IMR-90 (cell line): ENCODE data around the gene KCNMA1. TPM values are rescaled to one million over a fixed set of nuclear protein-coding genes. Genes with fewer than 3 reads are reported as not detected.

Experiments
- ATAC-seq: fragments of 200-7000 bp; cut with Tn5 transposase; 2 replicates; pipeline ENCODE4 v1.9.1; 2020; ENCODE audit warnings: low read depth, mild to moderate bottlenecking, moderate library complexity
- BruUV-seq: library from RNA; stranded (reverse); fragments of 400-500 nt; replicated peaks from 2 replicates; lab custom pipeline; 2021; lab: Mats Ljungman, UMichigan
- CTCF ChIA-PET: fragments of 300-600 bp; formaldehyde crosslinking; extraction: SDS; loops from one replicate; lab custom pipeline; 2021; ENCODE audit warnings: antibody characterized with exemption; lab: Yijun Ruan, JAX
- POLR2A ChIA-PET: fragments of 300-600 bp; sonication (Branson Sonifier 250); formaldehyde crosslinking; loops from one replicate; lab custom pipeline; 2022; ENCODE audit warnings: antibody characterized with exemption; ENCODE audit not compliant: unreplicated experiment; lab: Charles Lee
- DNase-seq: peaks from one replicate; pipeline ENCODE4 v3.0.0; 2013
- H2AFZ ChIP-seq: replicated peaks from 2 replicates; pipeline ENCODE3; 2013; ENCODE audit warnings: low read length, mild to moderate bottlenecking; ENCODE audit not compliant: poor library complexity
- H2AK5ac ChIP-seq: 2 replicates; pipeline ENCODE4 v1.6.1; 2013; ENCODE audit warnings: low read depth, low read length, inconsistent platforms
- H2AK9ac ChIP-seq: replicated peaks from 2 replicates; pipeline ENCODE3; 2013; ENCODE audit warnings: mild to moderate bottlenecking, low read depth, low read length, moderate library complexity; ENCODE audit not compliant: poor library complexity
- H2BK120ac ChIP-seq: 2 replicates; pipeline ENCODE4 v1.6.1; 2013; ENCODE audit warnings: low read depth, low read length, inconsistent platforms
- H2BK15ac ChIP-seq: 3 replicates; pipeline ENCODE4 v1.6.1; 2013; ENCODE audit warnings: low read depth, low read length, inconsistent platforms
- H2BK20ac ChIP-seq: 2 replicates; pipeline ENCODE4 v1.6.1; 2013; ENCODE audit warnings: low read depth, mild to moderate bottlenecking, inconsistent platforms, low read length, moderate library complexity
- H2BK5ac ChIP-seq: 2 replicates; pipeline ENCODE4 v1.6.1; 2013; ENCODE audit warnings: mild to moderate bottlenecking, low read depth, low read length, inconsistent platforms; ENCODE audit not compliant: poor library complexity, severe bottlenecking
- H3K14ac ChIP-seq: replicated peaks from 2 replicates; pipeline ENCODE4 v1.6.1; 2013; ENCODE audit warnings: low read depth, low read length, inconsistent platforms
- H3K18ac ChIP-seq: 2 replicates; pipeline ENCODE4 v1.6.1; 2013; ENCODE audit warnings: low read depth, low read length, control low read depth
- H3K23ac ChIP-seq: 2 replicates; pipeline ENCODE4 v1.6.1; 2013; ENCODE audit warnings: low read depth, low read length, inconsistent platforms
- H3K27ac ChIP-seq: 2 replicates; pipeline ENCODE4 v1.5.1; 2013; ENCODE audit warnings: mild to moderate bottlenecking, control low read depth, low read length; ENCODE audit not compliant: insufficient read depth
- H3K27me3 ChIP-seq: 2 replicates; pipeline ENCODE4 v1.6.1; 2013; ENCODE audit warnings: low read length; ENCODE audit not compliant: control insufficient read depth, insufficient read depth
- H3K36me3 ChIP-seq: 2 replicates; pipeline ENCODE4 v1.6.1; 2013; ENCODE audit warnings: low read length, mixed read lengths; ENCODE audit not compliant: control insufficient read depth, insufficient read depth
- H3K4ac ChIP-seq: 2 replicates; pipeline ENCODE4 v1.6.1; 2013; ENCODE audit warnings: low read depth, low read length, inconsistent platforms
- H3K4me1 ChIP-seq: 2 replicates; pipeline ENCODE4 v1.6.1; 2013; ENCODE audit warnings: low read length, mixed read lengths; ENCODE audit not compliant: control insufficient read depth, insufficient read depth
- H3K4me2 ChIP-seq: 2 replicates; pipeline ENCODE4 v1.6.1; 2013; ENCODE audit warnings: low read depth, mild to moderate bottlenecking, control low read depth, low read length, moderate library complexity
- H3K4me3 ChIP-seq: 2 replicates; pipeline ENCODE4 v1.5.1; 2013; ENCODE audit warnings: low read depth, mild to moderate bottlenecking, control low read depth, low read length, moderate library complexity; ENCODE audit not compliant: insufficient read depth
- H3K56ac ChIP-seq: 2 replicates; pipeline ENCODE4 v1.6.1; 2013; ENCODE audit warnings: low read length, inconsistent platforms; ENCODE audit not compliant: insufficient read depth; ENCODE audit errors: extremely low read depth
- H3K79me1 ChIP-seq, 2 experiments: 2 replicates each; pipeline ENCODE4 v1.6.1; 2013; ENCODE audit warnings: low read length in 2 of 2, inconsistent platforms in 1 of 2, low read depth in 1 of 2
- H3K9ac ChIP-seq: 2 replicates; pipeline ENCODE4 v1.6.1; 2013; ENCODE audit warnings: low read depth, low read length, control low read depth
- H3K9me1 ChIP-seq: 2 replicates; pipeline ENCODE4 v1.6.1; 2013; ENCODE audit warnings: low read length, inconsistent platforms; ENCODE audit not compliant: insufficient read depth
- H3K9me3 ChIP-seq: 2 replicates; pipeline ENCODE4 v1.6.1; 2013; ENCODE audit warnings: low read length; ENCODE audit not compliant: control insufficient read depth, insufficient read depth
- H4K20me1 ChIP-seq: 2 replicates; pipeline ENCODE4 v1.6.1; 2013; ENCODE audit warnings: low read length, inconsistent platforms; ENCODE audit not compliant: insufficient read depth
- H4K5ac ChIP-seq: 2 replicates; pipeline ENCODE4 v1.6.1; 2013; ENCODE audit warnings: mild to moderate bottlenecking, low read depth, low read length, control low read depth
- H4K8ac ChIP-seq, 2 experiments: 2 replicates each; pipeline ENCODE4 v1.6.1; 2013; ENCODE audit warnings: low read depth in 2 of 2, low read length in 2 of 2, control low read depth in 1 of 2, inconsistent platforms in 1 of 2
- H4K91ac ChIP-seq: 2 replicates; pipeline ENCODE4 v1.6.1; 2013; ENCODE audit warnings: low read depth, low read length, inconsistent platforms; ENCODE audit not compliant: insufficient read depth
- RCOR1 ChIP-seq: IDR thresholded peaks from 2 replicates; pipeline ENCODE4 v1.6.1; 2012; ENCODE audit warnings: mild to moderate bottlenecking, low read length, improper control_type of control experiment; ENCODE audit not compliant: insufficient replicate concordance
- USF2 ChIP-seq: fragments of 150-350 bp; IDR thresholded peaks from 2 replicates; pipeline ENCODE4 v1.6.1; 2017; ENCODE audit warnings: mild to moderate bottlenecking, antibody characterized with exemption, low read length, low read depth
- WGBS, 2 experiments: methylation state at CpG; one replicate each; pipeline versions ENCODE4 v1.1.5 to v1.1.7; 2013; ENCODE audit warnings: missing lambda C conversion rate in 2 of 2; ENCODE audit not compliant: insufficient read length in 1 of 2; ENCODE audit errors: extremely low coverage in 2 of 2; 5-methylcytosine and 5-hydroxymethylcytosine counted together
- dilution Hi-C: fragments of 300-500 bp; cut with HindIII; formaldehyde crosslinking; loops from one replicate; pipeline ENCODE4 v1.14.3; 2018; ENCODE audit warnings: low sequenced_read_pairs; ENCODE audit not compliant: unreplicated experiment
- in situ Hi-C: fragments of 300-500 bp; cut with MboI; formaldehyde crosslinking; loops from 3 replicates; pipeline ENCODE4 v1.14.3; 2019; ENCODE audit warnings: low sequenced_read_pairs, inconsistent platforms, mixed read lengths
- intact Hi-C: fragments of 100-400 bp; cut with micrococcal nuclease; formaldehyde crosslinking; loops from 2 replicates; pipeline ENCODE4 v1.10.0; 2022
- polyA plus RNA-seq, 3 experiments: library from polyadenylated mRNA; depleted of rRNA; stranded (reverse); fragments of >200 nt; gene quantifications; 2 replicates each; pipeline ENCODE4 v1.2.3, GENCODE V29; 2012; ENCODE audit warnings: low replicate concordance in 1 of 3
- total RNA-seq: library from RNA; depleted of rRNA; stranded (reverse); fragments of >200 nt; gene quantifications from 2 replicates; pipeline ENCODE4 v1.2.3, GENCODE V29; 2012

The KCNMA1 gene
- total and polyA plus RNA-seq, 2 of the 4 experiments (the other 2 are of a cell fraction) = 25.6 to 29.6 TPM

DNA sequence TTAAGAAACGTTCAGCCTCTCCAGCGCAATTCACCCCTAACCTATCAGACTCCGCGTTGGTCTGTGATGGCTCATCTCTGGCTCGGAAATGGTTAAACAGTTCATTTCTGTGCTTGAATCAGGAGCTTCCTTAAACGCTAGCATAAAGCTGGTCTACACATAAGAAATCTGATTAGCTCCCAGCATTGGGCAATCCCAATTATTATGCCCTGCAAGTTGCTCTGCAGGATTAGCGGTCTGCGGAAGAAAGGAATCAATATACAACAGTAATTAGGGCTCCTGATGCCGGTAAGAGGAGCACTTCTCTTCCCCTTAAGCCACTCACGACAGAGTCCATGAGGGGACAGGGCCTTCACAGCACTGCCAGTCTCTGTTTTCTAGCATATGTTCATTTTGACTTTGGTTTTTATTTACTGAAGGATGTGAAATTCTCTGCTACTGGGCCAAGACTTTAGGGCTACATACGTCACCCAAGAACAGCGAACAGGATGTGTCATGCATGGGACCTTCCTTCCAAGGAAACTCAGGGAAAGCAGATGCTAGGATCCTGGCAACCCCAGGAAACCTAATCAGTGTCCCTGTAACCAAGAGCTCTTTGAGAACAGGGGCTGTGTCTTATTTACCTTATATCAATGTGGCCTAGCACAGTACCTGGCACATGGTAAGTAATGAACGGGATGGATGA lies 324.4 kb downstream of the KCNMA1 start:
- BruUV-seq = no TSS peak
- Histone ChIP-seq H2BK15ac (no peak overlapping the region), H3K9me3 (no peaks in the 10 kb centered on the region), H4K5ac (no peak overlapping the region), H3K14ac (no peak overlapping the region), H3K9ac (no peak overlapping the region), H2BK5ac (no peak overlapping the region), H3K79me1 (no peaks in the 10 kb centered on the region), H3K27ac (no peak overlapping the region), H3K4ac (peak overlapping the region; percentile 19; the same call in 1 of the 2 replicates), H3K36me3 (no peaks in the 10 kb centered on the region), H3K9me1 (0 out of 2 replicates have a peak, but pooled peaks cover 3% of the 10 kb centered on the region), H4K20me1 (no peaks in the 10 kb centered on the region), H3K4me2 (no peak overlapping the region), H3K18ac (no peak overlapping the region), H3K56ac (no peak overlapping the region), H3K4me1 (peaks cover under 1% of the 10 kb centered on the region; the same call in 1 of the 2 replicates), H2AK9ac (no peak overlapping the region), H2BK20ac (no peak overlapping the region), H2AK5ac (no peak overlapping the region; the same call in none of the 2 replicates), H2BK120ac (no peak overlapping the region), H4K91ac (no peak overlapping the region), H3K27me3 (peaks cover 4% of the 10 kb centered on the region; the same call in 1 of the 2 replicates), H3K4me3 (no peak overlapping the region), H3K23ac (no peak overlapping the region; the same call in 1 of the 2 replicates), H2AFZ (no peak overlapping the region), H4K8ac (no peak overlapping the region)
- dilution Hi-C loops (no loop called here), in situ Hi-C loops (no loop called here), intact Hi-C loops (no loop called here)
- 86% methylated on average over 6 of the region's 13 CpGs; no CpG with 5 or more reads in 1 of the 2 experiments for WGBS, 2 experiments
- ChIA-PET CTCF (interaction anchor here (1.1 kb wide), 1 partner anchor 72 kb away, joined by 3 read pairs; no protein-coding TSS in a partner anchor), POLR2A (no interaction called here)
- DNase-seq = peak; percentile 35
- ATAC-seq = no peak
- TF ChIP-seq USF2 (no peak), RCOR1 (no peak)
